Forelimb muscle (tissue), 1 donor: ENCODE data around the gene MMD2. TPM values are rescaled to one million over a fixed set of nuclear protein-coding genes. Genes with fewer than 3 reads are reported as not detected.
A peak's percentile ranks its signal among the peaks of the same experiment; 100 is the strongest.
"Not testable (repeated sequence)": the region's sequence is repeated elsewhere in the genome, so short reads cannot be mapped to it uniquely, and the experiment has no call there.

ENCODE experiments used
- DNase-seq: peaks from one replicate; pipeline ENCODE4 v3.0.0-alpha.2; 2013; ENCODE audit warnings: low read depth
- polyA plus RNA-seq: library from polyadenylated mRNA; unstranded; fragments of 120-200 nt; gene quantifications from one replicate; pipeline ENCODE4 v1.2.1, GENCODE V29; 2013; ENCODE audit not compliant: insufficient read length

MMD2 gene, protein sequence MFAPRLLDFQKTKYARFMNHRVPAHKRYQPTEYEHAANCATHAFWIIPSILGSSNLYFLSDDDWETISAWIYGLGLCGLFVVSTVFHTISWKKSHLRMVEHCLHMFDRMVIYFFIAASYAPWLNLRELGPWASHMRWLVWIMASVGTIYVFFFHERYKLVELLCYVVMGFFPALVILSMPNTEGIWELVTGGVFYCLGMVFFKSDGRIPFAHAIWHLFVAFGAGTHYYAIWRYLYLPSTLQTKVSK
- polyA plus RNA-seq: not detected

DNA sequence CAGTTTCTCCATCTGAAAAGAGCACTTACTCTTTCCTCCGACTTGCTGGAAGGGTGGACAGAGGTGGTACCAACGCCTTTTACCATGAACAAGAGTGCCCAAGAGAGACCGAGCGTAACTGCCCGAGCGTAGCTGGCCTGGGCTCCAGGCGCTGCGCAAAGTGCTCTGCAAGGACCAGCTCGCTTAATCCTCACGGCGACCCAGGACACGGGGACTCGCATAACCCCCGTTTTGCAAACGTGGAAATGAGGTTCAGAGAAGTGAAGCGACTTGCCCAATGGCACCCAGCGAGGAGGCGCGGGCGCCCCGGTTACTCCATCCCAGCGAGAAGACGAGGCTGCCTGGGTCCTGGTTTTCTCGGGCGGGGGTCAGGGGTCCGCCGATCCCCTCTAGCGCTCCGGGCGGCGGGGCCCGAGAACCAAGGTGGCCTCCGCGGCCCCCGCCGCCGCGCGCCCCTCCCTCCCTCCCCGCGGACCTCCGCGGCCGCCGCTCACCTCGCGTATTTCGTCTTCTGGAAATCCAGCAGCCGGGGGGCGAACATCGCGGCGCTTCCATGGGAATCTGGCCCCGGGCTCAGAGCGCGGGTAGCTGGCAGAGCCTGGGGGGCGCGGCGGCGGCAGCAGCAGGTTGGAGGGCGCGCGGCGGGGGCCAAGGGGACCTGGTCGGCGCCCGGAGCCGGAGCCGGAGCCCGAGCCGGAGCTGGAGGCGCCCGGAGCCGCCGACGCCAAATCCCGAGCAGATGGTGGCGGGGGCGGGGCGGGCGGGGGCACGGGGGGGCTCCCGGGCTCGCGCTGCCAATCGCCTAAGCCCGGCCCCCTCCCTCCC, at the start of gene MMD2:
MMD2 (minus strand) TSS at position 711 of the 825 bp plus-strand sequence; CDS start at position 541, 170 bp downstream.
- DNase-seq: no peak

DNA sequence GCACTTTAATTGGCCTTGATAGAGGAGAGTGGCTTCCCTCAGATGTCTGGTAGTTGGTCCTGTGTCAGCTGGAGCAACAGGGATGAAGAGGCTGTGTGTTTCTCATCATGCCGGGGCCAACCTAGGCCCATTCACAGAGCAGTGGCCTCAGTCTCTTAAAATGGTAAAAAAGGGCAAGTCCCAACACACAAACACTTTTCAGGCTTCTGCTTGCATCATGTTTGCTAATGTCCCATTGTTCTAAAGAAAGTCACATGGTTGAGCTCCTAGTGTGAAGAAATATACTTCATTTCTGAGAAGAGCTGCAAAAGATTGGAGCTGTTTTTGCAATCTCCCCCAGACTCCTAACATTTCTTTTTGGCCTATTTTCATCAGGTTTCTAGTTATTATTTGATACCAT, 46.1 kb upstream of the MMD2 start:
- no peak for DNase-seq

GRCh38 chr7:5001911-5002310, 42.9 kb upstream of the MMD2 start:
- no peak for DNase-seq

- no peak for DNase-seq
These were observed 42.0 kb upstream of the MMD2 start for GRCh38 chr7:5001003-5001402.

GRCh38 chr7:4999369-4999950, 40.5 kb upstream of the MMD2 start:
- DNase-seq: no peak

GRCh38 chr7:4998910-4999309, 39.9 kb upstream of the MMD2 start:
- DNase-seq: no peak

GRCh38 chr7:4998244-4998643, 39.3 kb upstream of the MMD2 start:
- DNase-seq: no peak

DNA sequence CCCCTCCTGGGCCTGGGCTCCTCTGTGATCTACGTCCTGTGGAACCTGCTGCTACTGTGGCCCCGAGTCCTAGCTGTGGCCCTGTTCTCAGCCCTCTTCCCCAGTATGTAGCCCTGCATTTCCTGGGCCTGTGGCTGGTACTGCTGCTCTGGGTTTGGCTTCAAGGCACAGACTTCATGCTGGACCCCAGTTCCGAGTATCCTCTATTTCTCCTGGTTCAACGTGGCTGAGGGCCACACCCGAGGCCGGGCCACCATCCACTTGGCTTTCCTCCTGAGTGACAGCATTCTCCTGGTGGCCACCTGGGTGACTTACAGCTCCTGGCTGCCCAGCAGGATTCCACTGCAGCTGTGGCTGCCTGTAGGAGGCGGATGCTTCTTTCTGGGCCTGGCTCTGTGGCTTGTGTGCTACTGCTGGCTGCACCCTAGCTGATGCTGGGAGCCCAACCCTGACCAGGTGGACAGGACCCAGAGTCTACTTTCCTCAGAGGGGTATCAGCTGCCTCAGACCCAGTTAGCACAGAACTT, 37.8 kb upstream of the MMD2 start:
- no peak for DNase-seq

GRCh38 chr7:4995429-4995969, 36.5 kb upstream of the MMD2 start:
- no peak for DNase-seq

GRCh38 chr7:4993471-4993870, 34.5 kb upstream of the MMD2 start:
- DNase-seq: no peak

GRCh38 chr7:4982741-4983140, 23.8 kb upstream of the MMD2 start:
- not testable (repeated sequence) for DNase-seq

GRCh38 chr7:4981295-4981890, 22.4 kb upstream of the MMD2 start:
- DNase-seq: not testable (repeated sequence)

DNA sequence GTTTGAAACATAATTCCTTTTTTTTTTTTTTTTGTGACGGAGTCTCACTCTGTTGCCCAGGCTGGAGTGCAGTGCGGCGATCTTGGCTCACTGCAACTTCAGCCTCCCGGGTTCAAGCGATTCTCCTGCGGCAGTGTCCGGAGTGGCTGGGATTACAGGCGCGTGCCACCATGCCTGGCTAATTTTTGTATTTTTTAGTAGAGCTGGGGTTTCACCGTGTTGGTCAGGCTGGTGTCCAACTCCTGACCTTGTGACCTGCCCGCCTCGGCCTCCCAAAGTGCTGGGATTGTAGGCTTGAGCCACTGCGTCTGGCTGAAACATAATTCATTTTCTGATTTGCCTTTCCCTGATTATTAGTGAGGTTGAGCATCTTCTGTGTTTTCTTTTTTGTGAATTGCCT, 16.6 kb upstream of the MMD2 start:
- not testable (repeated sequence) for DNase-seq

GRCh38 chr7:4973728-4974198, 14.8 kb upstream of the MMD2 start:
- peak; percentile 70 for DNase-seq

GRCh38 chr7:4972446-4972845, 13.5 kb upstream of the MMD2 start:
- DNase-seq: not testable (repeated sequence)

- no peak for DNase-seq
These were observed 6.5 kb upstream of the MMD2 start for GRCh38 chr7:4965295-4966022.

GRCh38 chr7:4964506-4964905, 5.5 kb upstream of the MMD2 start:
- DNase-seq: no peak

DNA sequence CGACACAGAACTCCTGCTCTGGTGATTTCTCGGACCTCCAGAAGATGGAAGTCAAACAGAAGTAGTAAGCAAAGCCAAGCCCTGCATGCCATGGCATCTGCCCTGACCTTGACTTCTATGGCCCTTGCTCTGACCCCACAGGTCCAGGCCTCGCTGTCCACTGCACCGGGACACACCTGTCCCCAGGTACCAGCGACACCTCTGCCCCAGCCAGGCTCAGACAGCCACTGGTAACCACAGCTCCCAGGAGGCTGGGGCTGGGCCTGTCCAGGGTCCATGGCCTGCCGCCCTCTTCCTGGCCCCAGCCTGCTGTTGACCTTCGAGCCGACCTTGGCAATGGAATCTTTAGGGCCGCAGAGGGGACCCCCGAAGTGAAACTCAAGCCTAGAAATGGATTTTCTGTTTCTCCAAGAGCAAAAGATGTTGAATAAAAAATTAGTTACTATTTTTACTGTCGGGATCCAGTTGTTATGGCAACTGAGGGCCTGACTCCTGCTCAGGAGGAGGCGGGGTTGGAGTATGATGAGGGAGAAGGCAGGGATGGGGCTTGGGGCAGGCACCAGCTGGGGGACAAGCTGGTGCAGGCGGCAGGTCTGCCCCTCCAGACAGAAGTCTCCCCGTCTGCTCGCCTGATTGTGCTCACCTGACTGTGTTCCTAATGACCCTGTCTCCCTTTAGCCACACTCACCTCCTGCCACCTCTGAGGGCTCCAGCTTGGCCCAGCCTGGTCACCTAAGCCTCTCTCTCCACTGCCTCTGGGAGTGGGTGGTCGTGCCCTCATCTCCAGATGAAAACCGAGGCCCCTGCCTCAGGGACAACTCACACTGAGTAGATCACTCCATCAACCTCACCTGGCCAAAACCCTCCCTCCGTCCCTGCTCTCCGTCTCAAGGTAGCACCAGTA, 4.1 kb upstream of the MMD2 start:
- DNase-seq: no peak

- no peak for DNase-seq
These were observed 1.4 kb upstream of the MMD2 start for GRCh38 chr7:4960363-4960762.

DNA sequence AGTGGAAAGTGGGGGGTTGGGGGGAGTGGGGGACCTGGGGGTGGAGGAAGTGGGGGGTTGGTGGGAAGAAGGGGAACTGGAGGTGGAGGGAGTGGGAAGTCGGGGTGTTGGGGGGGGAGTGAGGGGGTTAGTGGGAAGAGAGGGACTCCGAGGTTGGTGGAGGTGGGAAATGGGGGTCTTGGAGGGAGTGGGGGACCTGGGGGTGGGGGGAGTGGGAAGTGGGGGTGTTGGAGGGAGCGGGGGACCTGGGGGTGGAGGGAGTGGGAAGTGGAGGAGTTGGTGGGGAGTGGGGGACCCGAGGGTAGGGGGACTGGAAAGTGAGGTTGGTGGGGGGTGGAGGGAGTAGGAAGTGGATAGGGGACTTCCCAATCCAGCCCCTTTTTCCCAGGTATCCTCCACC, 906 bp upstream of the MMD2 start:
- no peak for DNase-seq
